ENCODE data around the gene FKRP.
"Not testable (repeated sequence)": the region's sequence is repeated elsewhere in the genome, so short reads cannot be mapped to it uniquely, and the experiment has no call there.

Gene FKRP

GRCh38 chr19:46802152-46802551, 56.3 kb downstream of the FKRP start:
- ATAC-seq = no peak
- TF ChIP-seq POU6F1 (CRISPR knock-in tag; IDR thresholded peaks at IDR 0.05; ENCODE audit: borderline replicate concordance, low read depth) (no peak), TOX (CRISPR knock-in tag; IDR thresholded peaks at IDR 0.05; ENCODE audit: borderline replicate concordance) (no peak), CSRNP3 (CRISPR knock-in tag; IDR thresholded peaks at IDR 0.05) (no peak), ZNF70 (CRISPR knock-in tag; IDR thresholded peaks at IDR 0.05) (no peak)

GRCh38 chr19:46803555-46803954, 57.7 kb downstream of the FKRP start:
- TF ChIP-seq ZNF8 (CRISPR knock-in tag; IDR thresholded peaks at IDR 0.05) (no peak), ESRRG (CRISPR knock-in tag; IDR thresholded peaks at IDR 0.05) (no peak), TCF4 (CRISPR knock-in tag; IDR thresholded peaks at IDR 0.05; ENCODE audit: borderline replicate concordance) (no peak), OSR1 (CRISPR knock-in tag; IDR thresholded peaks at IDR 0.05) (no peak), PATZ1 (CRISPR knock-in tag; IDR thresholded peaks at IDR 0.05; ENCODE audit: borderline replicate concordance) (no peak), TSHZ2 (CRISPR knock-in tag; IDR thresholded peaks at IDR 0.05) (no peak), SNAI2 (CRISPR knock-in tag; IDR thresholded peaks at IDR 0.05) (no peak), CSDC2 (CRISPR knock-in tag; IDR thresholded peaks at IDR 0.05) (no peak), ISL1 (CRISPR knock-in tag; IDR thresholded peaks at IDR 0.05) (no peak)
- no peak for ATAC-seq

- not testable (repeated sequence) for ATAC-seq
Measured at GRCh38 chr19:46804432-46804831, 58.6 kb downstream of the FKRP start.

- ATAC-seq = no peak
- TF ChIP-seq CSRNP3 (CRISPR knock-in tag; IDR thresholded peaks at IDR 0.05) (no peak), TCF4 (CRISPR knock-in tag; IDR thresholded peaks at IDR 0.05; ENCODE audit: borderline replicate concordance) (no peak), GLIS3 (CRISPR knock-in tag; IDR thresholded peaks at IDR 0.05) (no peak), TSHZ2 (CRISPR knock-in tag; IDR thresholded peaks at IDR 0.05) (no peak), ZFP3 (CRISPR knock-in tag; IDR thresholded peaks at IDR 0.05) (no peak), CREB5 (CRISPR knock-in tag; IDR thresholded peaks at IDR 0.05; ENCODE audit: low read depth) (no peak), SNAI2 (CRISPR knock-in tag; IDR thresholded peaks at IDR 0.05) (no peak), ARNTL (CRISPR knock-in tag; IDR thresholded peaks at IDR 0.05; ENCODE audit: borderline replicate concordance, low read depth) (no peak), RARB (CRISPR knock-in tag; IDR thresholded peaks at IDR 0.05) (no peak), ZNF70 (CRISPR knock-in tag; IDR thresholded peaks at IDR 0.05) (no peak), PATZ1 (CRISPR knock-in tag; IDR thresholded peaks at IDR 0.05; ENCODE audit: borderline replicate concordance) (no peak), BACH2 (CRISPR knock-in tag; IDR thresholded peaks at IDR 0.05; ENCODE audit: borderline replicate concordance) (no peak), ZNF565 (CRISPR knock-in tag; conservative IDR thresholded peaks at IDR 0.05; ENCODE audit: low read depth) (no peak), TOX (CRISPR knock-in tag; IDR thresholded peaks at IDR 0.05; ENCODE audit: borderline replicate concordance) (no peak), ISL1 (CRISPR knock-in tag; IDR thresholded peaks at IDR 0.05) (no peak), CSDC2 (CRISPR knock-in tag; IDR thresholded peaks at IDR 0.05) (no peak)
Measured at GRCh38 chr19:46806656-46807055, 60.8 kb downstream of the FKRP start.
